Measurements from ENCODE around the gene YARS1.

Gene YARS1

DNA sequence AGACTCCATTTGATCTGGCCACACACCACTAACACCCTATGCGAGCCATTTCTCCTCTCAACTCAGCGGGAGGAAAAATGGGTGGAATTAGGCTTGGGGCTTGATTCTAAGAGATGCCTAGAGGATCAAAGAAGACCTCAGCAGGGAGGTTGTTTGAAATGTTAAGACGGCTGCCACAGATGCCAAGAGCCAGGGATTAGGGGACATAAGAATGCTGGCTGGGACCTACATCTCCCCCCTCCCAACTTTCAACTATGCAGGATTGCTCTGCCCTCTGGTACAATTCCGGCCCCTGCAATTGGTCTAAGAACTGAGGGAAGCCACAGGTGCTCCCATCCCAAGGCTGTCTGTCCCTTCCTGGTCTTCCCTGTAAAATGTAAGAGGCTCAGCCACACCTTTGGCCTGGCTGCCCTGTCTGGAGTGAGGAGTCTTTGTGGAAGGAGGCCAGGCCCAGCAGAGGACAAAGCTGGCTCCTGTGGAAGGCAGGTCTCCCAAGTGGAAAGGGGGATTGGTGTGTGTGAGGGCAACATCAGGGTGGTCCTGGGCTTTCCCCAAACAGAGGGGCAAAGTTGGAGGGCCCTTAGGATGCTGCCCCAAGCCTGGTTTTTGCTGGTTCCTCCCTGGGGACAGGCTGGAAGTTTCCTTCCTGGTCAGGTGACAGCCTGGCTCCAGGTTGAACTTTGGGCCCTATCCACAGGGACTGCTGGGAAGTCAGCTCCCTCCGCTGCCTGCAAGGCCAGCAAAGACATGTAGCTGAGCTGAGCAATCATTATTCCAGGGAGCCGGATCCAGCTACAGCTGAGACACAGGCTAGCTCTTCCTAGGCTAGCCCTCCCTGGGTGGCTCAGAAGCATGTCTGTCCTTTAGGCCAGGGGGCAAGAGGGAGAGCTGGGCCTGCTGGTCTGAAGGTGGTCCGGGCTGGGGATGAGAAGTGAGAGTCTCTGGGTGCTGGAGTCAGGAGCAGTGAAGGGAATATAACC, 80.1 kb downstream of the YARS1 start:
- TF ChIP-seq, protein P1, sequence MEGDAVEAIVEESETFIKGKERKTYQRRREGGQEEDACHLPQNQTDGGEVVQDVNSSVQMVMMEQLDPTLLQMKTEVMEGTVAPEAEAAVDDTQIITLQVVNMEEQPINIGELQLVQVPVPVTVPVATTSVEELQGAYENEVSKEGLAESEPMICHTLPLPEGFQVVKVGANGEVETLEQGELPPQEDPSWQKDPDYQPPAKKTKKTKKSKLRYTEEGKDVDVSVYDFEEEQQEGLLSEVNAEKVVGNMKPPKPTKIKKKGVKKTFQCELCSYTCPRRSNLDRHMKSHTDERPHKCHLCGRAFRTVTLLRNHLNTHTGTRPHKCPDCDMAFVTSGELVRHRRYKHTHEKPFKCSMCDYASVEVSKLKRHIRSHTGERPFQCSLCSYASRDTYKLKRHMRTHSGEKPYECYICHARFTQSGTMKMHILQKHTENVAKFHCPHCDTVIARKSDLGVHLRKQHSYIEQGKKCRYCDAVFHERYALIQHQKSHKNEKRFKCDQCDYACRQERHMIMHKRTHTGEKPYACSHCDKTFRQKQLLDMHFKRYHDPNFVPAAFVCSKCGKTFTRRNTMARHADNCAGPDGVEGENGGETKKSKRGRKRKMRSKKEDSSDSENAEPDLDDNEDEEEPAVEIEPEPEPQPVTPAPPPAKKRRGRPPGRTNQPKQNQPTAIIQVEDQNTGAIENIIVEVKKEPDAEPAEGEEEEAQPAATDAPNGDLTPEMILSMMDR (conservative IDR thresholded peaks at IDR 0.05), result no peak
- peak overlapping the region; percentile 40; the same call in 1 of the 2 replicates for H3K27ac ChIP-seq

DNA sequence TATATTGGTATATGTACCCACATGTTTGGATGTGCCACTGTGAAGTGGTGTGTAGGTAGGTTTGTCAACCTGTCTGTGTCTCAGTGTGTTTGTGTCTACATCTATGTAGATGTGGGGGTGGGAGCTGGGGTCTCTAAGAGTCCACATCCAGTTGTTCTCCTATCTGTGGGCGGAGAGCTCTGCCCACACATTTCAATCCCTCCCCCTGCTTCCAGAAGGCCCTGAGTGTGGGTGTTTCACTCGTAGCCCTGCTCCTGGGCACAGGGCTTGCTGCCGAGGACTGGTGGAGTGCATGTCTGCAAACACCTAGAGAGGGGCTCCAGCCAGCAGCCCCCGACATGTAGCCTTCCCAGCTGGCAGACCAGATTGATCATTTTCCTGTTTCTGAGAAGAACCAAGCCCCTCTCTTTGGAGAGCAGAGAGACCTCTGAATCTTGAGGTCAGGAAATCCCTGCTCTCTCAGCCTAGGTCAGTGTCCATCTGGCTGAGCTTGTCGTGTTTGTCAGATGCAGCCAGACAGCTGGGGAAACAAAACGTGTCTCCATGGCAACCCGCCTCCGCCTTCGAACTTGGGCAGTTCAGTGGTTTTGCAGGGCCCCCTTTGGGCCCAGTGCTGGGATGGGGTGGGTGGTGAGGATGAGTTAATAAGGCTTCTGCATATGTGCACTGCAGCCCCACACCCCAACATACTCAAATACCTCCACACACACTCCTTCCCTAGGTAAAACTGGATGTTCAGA, 83.4 kb downstream of the YARS1 start:
- TF ChIP-seq, protein P1 (conservative IDR thresholded peaks at IDR 0.05), result no peak
- H3K27ac ChIP-seq, result no peak overlapping the region

DNA sequence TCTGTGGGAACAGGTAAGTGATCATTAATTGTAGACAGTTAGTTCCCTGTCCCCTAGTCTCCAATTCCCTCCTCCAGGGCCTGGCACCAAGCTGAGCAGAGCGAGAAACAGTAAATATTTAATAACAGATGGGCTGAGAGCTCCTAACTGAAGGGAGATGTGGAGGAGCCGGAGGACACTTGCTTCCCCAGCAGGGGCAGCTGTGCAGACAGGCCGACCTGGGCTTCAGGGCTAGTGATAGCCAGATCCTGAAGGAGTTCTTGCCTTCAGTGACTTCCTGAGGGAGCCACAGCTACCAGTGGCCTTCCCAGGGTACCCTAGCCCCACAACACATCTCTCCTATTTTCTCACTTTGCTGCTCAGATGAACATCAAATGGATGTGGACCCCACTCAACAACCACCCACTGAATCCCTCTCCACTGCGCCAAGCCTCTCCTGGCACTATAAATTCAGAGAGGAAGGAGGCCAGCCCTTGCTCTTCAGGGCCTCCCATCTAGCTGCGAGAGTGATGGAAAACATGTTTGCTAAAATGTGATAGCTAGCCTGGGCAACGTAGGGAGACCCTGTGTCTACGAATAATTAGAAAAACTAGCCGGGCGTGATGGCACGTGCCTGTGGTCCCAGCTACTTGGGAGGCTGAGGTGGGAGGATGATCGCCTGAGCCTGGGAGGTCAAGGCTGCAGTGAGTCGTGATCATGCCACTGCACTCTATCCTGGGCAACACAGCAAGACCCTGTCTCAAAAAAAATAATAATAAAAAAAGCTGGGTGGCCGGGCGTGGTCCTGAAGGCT, 87.7 kb downstream of the YARS1 start:
- TF ChIP-seq, protein P1 (conservative IDR thresholded peaks at IDR 0.05), result peak; percentile 21; the same call in 1 of the 2 replicates
- H3K27ac ChIP-seq, result no peak overlapping the region

DNA sequence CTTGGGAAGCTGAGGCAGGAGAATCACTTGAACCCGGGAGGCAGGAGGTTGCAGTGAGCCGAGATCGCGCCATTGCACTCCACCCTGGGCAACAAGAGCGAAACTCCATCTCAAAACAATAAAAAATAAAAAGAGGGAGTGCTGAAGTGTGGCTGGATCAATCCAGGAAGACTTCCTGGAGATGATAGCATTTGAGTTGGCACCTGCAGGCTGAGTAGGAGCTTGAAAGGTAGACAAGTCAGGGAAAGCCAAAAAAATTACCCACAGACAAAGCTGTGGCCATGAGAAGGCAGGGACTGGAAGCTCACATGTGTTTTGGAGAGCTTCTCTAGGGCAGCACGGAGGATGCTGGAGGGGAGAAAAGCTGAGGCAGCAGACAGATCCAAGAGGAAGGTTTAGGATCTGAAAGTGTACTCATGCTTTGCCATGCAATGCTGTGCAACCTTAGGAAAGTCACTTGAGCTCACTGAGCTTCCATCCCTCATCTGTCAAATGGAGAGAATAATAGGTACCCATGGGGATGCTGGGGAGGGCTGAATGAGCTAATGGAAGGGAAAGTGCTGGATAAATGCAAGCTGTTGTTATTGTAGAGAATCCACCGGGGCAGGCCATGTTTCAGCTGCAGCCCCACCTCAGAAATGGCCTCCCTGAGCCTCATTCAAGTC, 88.6 kb downstream of the YARS1 start:
- no peak overlapping the region for H3K27ac ChIP-seq
- TF ChIP-seq, protein P1 (conservative IDR thresholded peaks at IDR 0.05), result no peak

DNA sequence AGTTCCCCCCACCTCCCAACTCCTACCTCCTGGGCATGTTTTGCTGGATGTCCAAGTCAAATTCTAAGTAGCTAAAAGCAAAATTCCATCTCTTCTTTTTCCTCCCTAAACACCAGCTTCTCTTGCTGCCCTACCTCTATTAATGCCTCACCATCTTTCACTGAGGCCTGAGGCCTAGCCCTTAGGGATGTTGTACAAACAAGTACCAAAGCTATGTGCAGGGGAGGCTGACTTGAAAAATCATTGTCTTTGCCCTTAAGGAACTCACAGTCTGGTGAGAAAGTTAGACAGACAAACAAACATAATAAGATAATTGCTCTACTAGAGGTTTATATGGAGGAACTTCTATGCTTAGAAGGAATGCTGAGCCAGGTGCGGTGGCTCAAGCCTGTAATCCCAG, 89.3 kb downstream of the YARS1 start:
- no peak overlapping the region for H3K27ac ChIP-seq
- TF ChIP-seq, protein P1 (conservative IDR thresholded peaks at IDR 0.05), result no peak

DNA sequence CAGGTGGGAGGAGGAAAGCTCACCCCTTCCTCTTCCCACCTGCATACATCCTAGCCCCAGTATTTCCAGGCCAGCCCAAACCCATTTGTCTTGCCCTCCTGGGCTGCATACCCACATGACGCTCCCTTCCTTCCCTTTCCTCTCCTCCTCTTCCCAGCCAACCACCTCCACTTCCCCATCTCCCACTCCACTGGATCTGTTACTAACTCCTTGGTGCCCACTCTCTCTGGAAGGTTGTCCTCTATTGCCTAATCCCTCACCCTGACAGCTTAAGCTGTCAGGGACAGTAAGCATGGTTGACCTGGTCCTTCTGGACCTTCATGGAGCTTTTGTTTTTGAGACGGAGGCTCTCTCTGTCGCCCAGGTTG, 91.6 kb downstream of the YARS1 start:
- TF ChIP-seq, protein P1 (conservative IDR thresholded peaks at IDR 0.05), result no peak
- no peak overlapping the region for H3K27ac ChIP-seq
